PFSK-1 (cell line): ENCODE measurements around the gene TMC6.

ENCODE experiments used
- FOXP2 ChIP-seq: optimal IDR thresholded peaks from 2 replicates; pipeline ENCODE3; 2011; ENCODE audit warnings: borderline replicate concordance, control low read depth, inconsistent platforms; ENCODE audit not compliant: insufficient read depth; ENCODE audit errors: extremely low read length, extremely low read depth
- POLR2AphosphoS5 ChIP-seq: IDR thresholded peaks from 2 replicates; pipeline ENCODE4 v1.6.1; 2012; ENCODE audit warnings: low read depth, mild to moderate bottlenecking, control low read depth, low read length, moderate library complexity
- SIN3A ChIP-seq: IDR thresholded peaks from 2 replicates; pipeline ENCODE4 v1.6.1; 2012; ENCODE audit warnings: mild to moderate bottlenecking, low read length, moderate library complexity, borderline replicate concordance; ENCODE audit not compliant: insufficient read depth
- TAF1 ChIP-seq: IDR thresholded peaks from 2 replicates; pipeline ENCODE4 v1.6.1; 2012; ENCODE audit warnings: low read length, control low read depth, borderline replicate concordance; ENCODE audit not compliant: insufficient read depth
- TF ChIP-seq, protein P1 (sequence below), 2 experiments: IDR thresholded peaks; 2 replicates each; pipeline versions ENCODE4 v1.6.1 to v1.8.0; 2011 to 2012; ENCODE audit warnings: low read depth in 2 of 2, low read length in 2 of 2, control low read depth in 1 of 2, inconsistent platforms in 1 of 2, mild to moderate bottlenecking in 1 of 2, moderate library complexity in 1 of 2; ENCODE audit not compliant: insufficient read depth in 1 of 2

TMC6 gene

DNA sequence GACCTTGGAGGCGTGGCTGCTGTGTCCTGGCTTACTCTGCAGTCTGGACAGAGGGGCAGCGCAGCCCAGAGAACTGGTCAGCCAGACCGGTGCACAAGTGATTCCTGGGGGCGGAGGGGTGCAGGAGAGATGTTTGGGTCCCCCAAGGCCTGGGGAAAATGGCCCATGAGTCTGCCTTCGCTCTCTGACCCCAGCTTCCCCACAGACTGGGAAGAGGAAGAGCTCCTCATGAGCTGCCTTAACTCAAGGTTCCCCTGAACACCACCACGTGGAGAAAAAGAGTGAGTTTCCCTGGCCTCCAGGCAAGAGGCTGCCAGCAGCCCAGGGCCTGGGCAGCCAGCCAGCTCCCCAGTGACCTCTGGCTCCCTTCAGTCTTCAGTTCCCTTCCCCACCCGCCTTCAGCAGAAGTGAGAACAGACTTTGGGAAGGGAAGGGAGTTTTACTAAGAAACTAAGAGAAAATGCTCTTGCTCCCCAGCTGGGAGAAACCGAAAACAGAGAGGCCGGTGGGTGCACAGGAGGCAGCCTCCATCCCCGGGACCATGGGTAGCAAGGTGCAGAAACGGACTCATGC lies 15.7 kb upstream of the TMC6 start:
- TF ChIP-seq FOXP2, result no peak
- no peak for TF ChIP-seq SIN3A
- TF ChIP-seq TAF1, result no peak
- TF ChIP-seq, protein P1, sequence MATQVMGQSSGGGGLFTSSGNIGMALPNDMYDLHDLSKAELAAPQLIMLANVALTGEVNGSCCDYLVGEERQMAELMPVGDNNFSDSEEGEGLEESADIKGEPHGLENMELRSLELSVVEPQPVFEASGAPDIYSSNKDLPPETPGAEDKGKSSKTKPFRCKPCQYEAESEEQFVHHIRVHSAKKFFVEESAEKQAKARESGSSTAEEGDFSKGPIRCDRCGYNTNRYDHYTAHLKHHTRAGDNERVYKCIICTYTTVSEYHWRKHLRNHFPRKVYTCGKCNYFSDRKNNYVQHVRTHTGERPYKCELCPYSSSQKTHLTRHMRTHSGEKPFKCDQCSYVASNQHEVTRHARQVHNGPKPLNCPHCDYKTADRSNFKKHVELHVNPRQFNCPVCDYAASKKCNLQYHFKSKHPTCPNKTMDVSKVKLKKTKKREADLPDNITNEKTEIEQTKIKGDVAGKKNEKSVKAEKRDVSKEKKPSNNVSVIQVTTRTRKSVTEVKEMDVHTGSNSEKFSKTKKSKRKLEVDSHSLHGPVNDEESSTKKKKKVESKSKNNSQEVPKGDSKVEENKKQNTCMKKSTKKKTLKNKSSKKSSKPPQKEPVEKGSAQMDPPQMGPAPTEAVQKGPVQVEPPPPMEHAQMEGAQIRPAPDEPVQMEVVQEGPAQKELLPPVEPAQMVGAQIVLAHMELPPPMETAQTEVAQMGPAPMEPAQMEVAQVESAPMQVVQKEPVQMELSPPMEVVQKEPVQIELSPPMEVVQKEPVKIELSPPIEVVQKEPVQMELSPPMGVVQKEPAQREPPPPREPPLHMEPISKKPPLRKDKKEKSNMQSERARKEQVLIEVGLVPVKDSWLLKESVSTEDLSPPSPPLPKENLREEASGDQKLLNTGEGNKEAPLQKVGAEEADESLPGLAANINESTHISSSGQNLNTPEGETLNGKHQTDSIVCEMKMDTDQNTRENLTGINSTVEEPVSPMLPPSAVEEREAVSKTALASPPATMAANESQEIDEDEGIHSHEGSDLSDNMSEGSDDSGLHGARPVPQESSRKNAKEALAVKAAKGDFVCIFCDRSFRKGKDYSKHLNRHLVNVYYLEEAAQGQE (IDR thresholded peaks at IDR 0.05; ENCODE audit: insufficient read depth in 1 of 2, low read depth in 2 of 2, low read length in 2 of 2), result no peak
- TF ChIP-seq POLR2AphosphoS5, result no peak

DNA sequence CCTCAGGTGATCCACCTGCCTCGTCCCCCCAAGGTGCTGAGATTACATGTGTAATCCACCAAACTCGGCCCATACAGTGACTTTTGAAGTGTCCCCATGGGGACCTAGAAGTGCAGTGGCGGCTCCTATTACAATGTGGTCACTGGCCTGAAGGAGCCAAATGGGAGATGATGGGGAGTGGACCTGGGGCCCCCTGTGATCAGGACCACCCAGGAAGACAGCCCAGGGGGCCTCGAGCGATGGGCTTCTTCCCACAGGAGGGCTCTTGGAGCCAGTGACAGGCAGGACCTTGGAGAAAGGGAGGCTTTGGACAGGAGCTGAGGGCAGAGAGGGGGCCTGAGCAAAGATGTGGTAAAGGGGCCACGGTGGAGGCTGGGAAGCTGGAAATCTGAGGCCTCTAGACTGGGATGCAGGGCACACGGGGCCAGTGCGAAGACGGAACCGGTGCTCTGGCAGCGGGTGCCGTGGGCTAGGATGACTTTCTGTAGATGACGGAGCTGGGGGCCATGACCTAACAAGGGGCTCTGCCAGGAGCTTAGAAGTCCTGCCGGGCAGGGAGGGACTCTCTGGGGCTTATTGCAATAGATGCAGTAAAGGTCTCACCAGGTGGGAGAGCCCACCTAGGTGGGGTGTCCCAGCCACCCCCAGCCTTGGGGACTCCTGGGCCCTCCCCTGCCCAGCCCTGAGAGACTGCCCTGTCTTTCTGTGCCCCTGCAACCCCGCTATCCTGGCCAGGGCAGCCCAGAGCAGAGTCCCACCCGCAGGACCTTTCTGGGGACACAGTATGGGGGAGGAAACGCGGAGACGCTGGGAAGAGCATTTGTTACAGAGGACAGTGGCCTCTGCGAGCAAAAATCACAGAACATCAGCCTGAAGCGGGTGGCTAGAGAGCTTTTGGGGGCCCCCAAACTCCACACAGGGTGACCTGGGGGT lies 14.9 kb upstream of the TMC6 start:
- TF ChIP-seq, protein P1 (IDR thresholded peaks at IDR 0.05; ENCODE audit: insufficient read depth in 1 of 2, low read depth in 2 of 2, low read length in 2 of 2), result no peak
- TF ChIP-seq FOXP2, result no peak
- TF ChIP-seq POLR2AphosphoS5, result no peak
- no peak for TF ChIP-seq SIN3A
- TF ChIP-seq TAF1, result no peak

DNA sequence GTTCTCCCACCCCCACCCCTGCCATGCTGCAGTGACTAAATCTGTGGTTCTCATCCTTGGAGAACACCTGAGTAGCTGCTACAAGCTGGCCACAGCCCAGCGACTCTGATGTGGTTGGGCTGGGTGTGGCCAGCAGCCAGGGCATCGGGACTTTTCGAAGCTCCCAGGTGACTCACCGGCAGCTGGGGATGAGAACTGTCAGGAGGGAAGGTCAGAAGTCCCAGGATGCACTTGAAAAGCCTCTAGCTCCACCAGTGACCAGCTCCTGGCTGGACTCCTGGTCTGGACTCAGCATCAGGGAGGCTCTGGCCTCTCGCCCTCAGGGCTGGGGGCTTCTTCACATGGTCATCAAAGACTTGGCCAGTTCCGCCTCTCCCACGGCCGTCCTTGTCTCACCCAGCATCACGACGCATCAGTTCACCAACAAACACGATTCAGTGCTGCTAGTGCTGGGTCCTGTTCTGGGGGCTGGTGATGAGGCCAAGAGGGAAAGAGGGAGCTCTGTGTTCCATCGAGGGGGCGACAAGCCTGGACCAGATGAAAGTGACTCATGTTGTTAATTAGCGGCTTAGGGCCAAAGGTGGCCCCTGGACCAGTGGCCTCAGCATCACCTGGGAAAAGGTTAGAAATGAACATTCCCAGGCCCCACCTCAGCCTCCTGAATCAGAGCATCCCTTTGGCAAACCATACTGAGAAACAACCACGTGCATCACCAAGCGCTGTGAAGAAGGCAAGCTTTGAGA lies 13.7 kb upstream of the TMC6 start:
- TF ChIP-seq, protein P1 (IDR thresholded peaks at IDR 0.05; ENCODE audit: insufficient read depth in 1 of 2, low read depth in 2 of 2, low read length in 2 of 2), result no peak
- TF ChIP-seq FOXP2, result no peak
- TF ChIP-seq TAF1, result no peak
- no peak for TF ChIP-seq POLR2AphosphoS5
- no peak for TF ChIP-seq SIN3A

DNA sequence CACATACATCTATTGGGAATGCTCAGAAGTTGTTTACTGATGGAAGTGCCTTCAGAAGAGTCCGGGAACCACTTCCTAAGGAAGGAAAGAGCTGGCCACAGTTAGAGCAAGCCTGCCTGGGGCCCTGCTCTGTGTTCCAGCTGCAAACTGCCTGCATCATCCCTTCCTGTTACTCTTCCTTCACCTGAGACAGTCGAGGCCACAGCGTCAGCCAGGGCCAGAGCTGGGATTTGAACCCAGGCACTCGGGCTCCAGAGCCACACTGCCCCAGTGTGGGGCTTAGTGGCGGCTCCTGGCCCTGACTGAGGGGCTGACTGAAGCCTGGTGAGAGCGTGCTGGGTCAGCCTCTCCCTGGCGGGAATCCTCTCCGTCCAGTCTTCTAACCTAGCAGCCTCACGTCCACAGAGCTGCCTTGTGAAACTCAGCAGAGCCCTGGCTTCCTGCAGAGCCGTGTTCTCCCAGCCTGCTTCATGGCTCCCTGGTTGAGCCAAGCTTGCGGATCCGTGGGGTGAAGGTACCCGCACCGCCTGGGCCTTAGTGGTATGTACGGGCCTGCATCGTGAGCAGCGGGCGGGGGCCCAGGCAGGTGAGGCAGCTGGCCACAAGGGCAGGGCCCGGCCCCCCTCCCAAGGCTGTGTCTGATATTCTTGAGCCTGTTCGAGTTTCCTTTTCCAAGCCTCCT lies 13.0 kb upstream of the TMC6 start:
- no peak for TF ChIP-seq SIN3A

DNA sequence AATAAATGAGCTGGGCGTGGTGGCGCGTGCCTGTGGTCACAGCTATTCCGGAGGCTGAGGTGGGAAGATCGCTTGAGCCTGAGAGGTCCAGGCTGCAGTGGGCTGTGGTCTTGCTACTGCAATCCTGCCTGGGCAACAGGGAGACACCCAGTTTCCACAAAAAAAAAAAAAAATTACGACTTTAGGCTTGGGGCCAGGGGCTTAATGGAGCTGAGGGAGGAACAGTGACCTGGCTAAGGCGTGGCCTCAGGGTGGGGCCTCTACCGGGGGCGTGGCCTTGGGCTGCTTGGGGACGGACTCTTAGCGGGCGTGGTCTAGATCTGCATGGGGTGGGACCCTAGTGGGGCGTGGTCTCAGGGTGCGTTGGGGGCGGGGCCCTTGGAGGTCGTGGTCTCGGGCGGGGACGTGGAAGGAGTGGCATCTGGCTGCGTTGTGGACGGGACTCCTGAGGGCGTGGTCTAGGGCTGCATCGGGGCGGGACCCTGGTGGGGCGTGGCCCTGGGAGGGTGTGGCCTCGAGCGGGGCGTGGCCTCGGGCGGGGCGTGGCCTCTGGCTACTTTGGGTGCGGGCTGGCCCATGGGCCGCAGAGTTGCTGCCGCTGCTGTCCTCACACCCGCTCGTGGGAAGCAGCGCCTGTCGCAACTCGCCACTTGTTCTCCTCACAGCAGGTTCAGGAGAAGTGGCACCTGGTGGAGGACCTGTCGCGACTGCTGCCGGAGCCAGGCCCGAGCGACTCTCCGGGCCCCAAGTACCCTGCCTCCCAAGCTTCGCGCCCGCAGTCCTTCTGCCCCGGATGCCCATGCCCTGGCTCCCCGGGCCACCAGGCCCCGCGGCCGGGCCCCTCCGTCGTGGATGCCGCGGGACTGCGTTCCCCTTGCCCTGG lies 11.9 kb upstream of the TMC6 start:
- TF ChIP-seq TAF1 (no peak), FOXP2 (peak; percentile 86), POLR2AphosphoS5 (peak; percentile 64)
- TF ChIP-seq, protein P1 (IDR thresholded peaks at IDR 0.05; ENCODE audit: insufficient read depth in 1 of 2, low read depth in 2 of 2, low read length in 2 of 2), result no peak
